ENCODE results near the gene AEBP2. TPM values are rescaled to one million over a fixed set of nuclear protein-coding genes. Genes with fewer than 3 reads are reported as not detected.
"Not testable (repeated sequence)": the region's sequence is repeated elsewhere in the genome, so short reads cannot be mapped to it uniquely, and the experiment has no call there.

AEBP2 gene
- total RNA-seq, 1 experiment from 2014 or later, result 31.6 TPM

- H4K20me1 ChIP-seq (ENCODE audit: insufficient read depth, low read depth, low read length); H3K27me3 ChIP-seq (ENCODE audit: low read length); H3K9me3 ChIP-seq (ENCODE audit: low read length); H2AFZ ChIP-seq (ENCODE audit: low read length); H3K9me2 ChIP-seq (replicated peaks; ENCODE audit: insufficient read depth, low read length); H3K4me2 ChIP-seq (ENCODE audit: low read depth, low read length, poor library complexity, severe bottlenecking); H3K4me3 ChIP-seq (ENCODE audit: low read length); H3K4me1 ChIP-seq (ENCODE audit: low read length); H3K36me3 ChIP-seq (ENCODE audit: insufficient read depth, low read length); DNase-seq; H3K9ac ChIP-seq (ENCODE audit: low read length); H3K79me2 ChIP-seq (ENCODE audit: low read length); H3K27ac ChIP-seq (ENCODE audit: low read length): not testable (repeated sequence)
Measured at GRCh38 chr12:19413582-19413981, 25.7 kb upstream of the AEBP2 start.

DNA sequence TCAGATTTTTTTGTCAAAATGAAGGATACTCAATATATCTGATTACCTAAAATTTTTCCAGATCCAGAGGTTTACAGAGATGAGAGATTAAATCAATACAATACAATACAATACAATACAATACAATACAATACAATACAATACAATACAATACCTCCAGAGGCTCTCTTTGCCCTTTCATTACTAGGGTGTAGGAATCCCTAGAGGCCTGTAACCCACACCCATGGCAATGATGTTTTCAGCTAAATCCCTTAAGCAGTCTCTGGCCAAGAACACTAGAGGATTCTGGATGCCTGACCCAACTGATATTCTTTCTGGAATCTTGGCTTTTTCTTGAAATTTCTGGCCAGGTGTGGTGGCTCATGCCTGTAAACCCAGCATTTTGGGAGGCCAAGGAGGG, 23.7 kb upstream of the AEBP2 start:
- Histone ChIP-seq H3K27ac (ENCODE audit: low read length) (no peak overlapping the region), H3K27me3 (ENCODE audit: low read length) (no peaks in the 10 kb centered on the region), H2AFZ (ENCODE audit: low read length) (no peak overlapping the region), H3K4me1 (ENCODE audit: low read length) (no peaks in the 10 kb centered on the region), H3K9ac (ENCODE audit: low read length) (no peak overlapping the region), H3K4me3 (ENCODE audit: low read length) (no peak overlapping the region), H3K9me2 (replicated peaks; ENCODE audit: insufficient read depth, low read length) (no peaks in the 10 kb centered on the region), H3K9me3 (ENCODE audit: low read length) (no peaks in the 10 kb centered on the region), H3K4me2 (ENCODE audit: low read depth, low read length, poor library complexity, severe bottlenecking) (no peak overlapping the region), H3K79me2 (ENCODE audit: low read length) (no peaks in the 10 kb centered on the region), H3K36me3 (ENCODE audit: insufficient read depth, low read length) (no peaks in the 10 kb centered on the region), H4K20me1 (ENCODE audit: insufficient read depth, low read depth, low read length) (no peaks in the 10 kb centered on the region)
- no peak for DNase-seq

- no peak for DNase-seq
- H3K27me3 ChIP-seq (ENCODE audit: low read length), result no peaks in the 10 kb centered on the region
- H3K27ac ChIP-seq (ENCODE audit: low read length), result no peak overlapping the region
- no peak overlapping the region for H3K4me2 ChIP-seq (ENCODE audit: low read depth, low read length, poor library complexity, severe bottlenecking)
- no peak overlapping the region for H2AFZ ChIP-seq (ENCODE audit: low read length)
- no peaks in the 10 kb centered on the region for H3K9me2 ChIP-seq (replicated peaks; ENCODE audit: insufficient read depth, low read length)
- H3K9ac ChIP-seq (ENCODE audit: low read length), result no peak overlapping the region
- no peak overlapping the region for H3K4me3 ChIP-seq (ENCODE audit: low read length)
- no peaks in the 10 kb centered on the region for H3K36me3 ChIP-seq (ENCODE audit: insufficient read depth, low read length)
- no peaks in the 10 kb centered on the region for H4K20me1 ChIP-seq (ENCODE audit: insufficient read depth, low read depth, low read length)
- H3K79me2 ChIP-seq (ENCODE audit: low read length), result no peaks in the 10 kb centered on the region
- no peaks in the 10 kb centered on the region for H3K9me3 ChIP-seq (ENCODE audit: low read length)
- no peaks in the 10 kb centered on the region for H3K4me1 ChIP-seq (ENCODE audit: low read length)
Measured at GRCh38 chr12:19419086-19419485, 20.2 kb upstream of the AEBP2 start.

- DNase-seq, result no peak
- no peak overlapping the region for H2AFZ ChIP-seq (ENCODE audit: low read length)
- H3K79me2 ChIP-seq (ENCODE audit: low read length), result no peaks in the 10 kb centered on the region
- no peaks in the 10 kb centered on the region for H4K20me1 ChIP-seq (ENCODE audit: insufficient read depth, low read depth, low read length)
- H3K4me3 ChIP-seq (ENCODE audit: low read length), result no peak overlapping the region
- no peaks in the 10 kb centered on the region for H3K36me3 ChIP-seq (ENCODE audit: insufficient read depth, low read length)
- no peak overlapping the region for H3K4me2 ChIP-seq (ENCODE audit: low read depth, low read length, poor library complexity, severe bottlenecking)
- no peaks in the 10 kb centered on the region for H3K9me3 ChIP-seq (ENCODE audit: low read length)
- no peaks in the 10 kb centered on the region for H3K9me2 ChIP-seq (replicated peaks; ENCODE audit: insufficient read depth, low read length)
- no peak overlapping the region for H3K9ac ChIP-seq (ENCODE audit: low read length)
- H3K4me1 ChIP-seq (ENCODE audit: low read length), result no peaks in the 10 kb centered on the region
- no peaks in the 10 kb centered on the region for H3K27me3 ChIP-seq (ENCODE audit: low read length)
- no peak overlapping the region for H3K27ac ChIP-seq (ENCODE audit: low read length)
Measured at GRCh38 chr12:19421503-19422282, 17.6 kb upstream of the AEBP2 start.

GRCh38 chr12:19423166-19423930, 15.9 kb upstream of the AEBP2 start:
- Histone ChIP-seq H3K27me3 (ENCODE audit: low read length) (no peaks in the 10 kb centered on the region), H3K4me3 (ENCODE audit: low read length) (no peak overlapping the region), H3K36me3 (ENCODE audit: insufficient read depth, low read length) (no peaks in the 10 kb centered on the region), H3K9me2 (replicated peaks; ENCODE audit: insufficient read depth, low read length) (no peaks in the 10 kb centered on the region), H3K79me2 (ENCODE audit: low read length) (no peaks in the 10 kb centered on the region), H4K20me1 (ENCODE audit: insufficient read depth, low read depth, low read length) (no peaks in the 10 kb centered on the region), H3K4me1 (ENCODE audit: low read length) (no peaks in the 10 kb centered on the region), H3K9ac (ENCODE audit: low read length) (no peak overlapping the region), H3K4me2 (ENCODE audit: low read depth, low read length, poor library complexity, severe bottlenecking) (no peak overlapping the region), H3K9me3 (ENCODE audit: low read length) (no peaks in the 10 kb centered on the region), H2AFZ (ENCODE audit: low read length) (no peak overlapping the region), H3K27ac (ENCODE audit: low read length) (no peak overlapping the region)
- no peak for DNase-seq

DNA sequence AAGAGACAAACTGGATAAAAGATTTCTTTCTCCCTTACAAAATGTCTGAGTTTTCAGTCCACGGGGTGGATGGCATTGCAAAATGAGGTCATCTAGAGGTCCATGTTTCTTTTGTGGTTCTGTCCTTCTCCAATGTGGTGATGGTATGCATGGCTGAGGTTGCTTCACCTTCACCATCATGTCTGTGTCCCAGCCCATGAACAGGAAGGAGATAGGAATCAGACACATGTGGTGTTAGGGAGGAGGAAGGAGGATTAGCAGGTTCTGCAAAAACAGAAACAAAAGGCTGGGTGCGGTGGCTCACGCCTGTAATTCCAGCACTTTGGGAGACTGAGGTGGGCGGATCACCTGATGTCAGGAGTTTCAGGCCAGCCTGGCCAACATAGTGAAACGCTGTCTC, 11.0 kb upstream of the AEBP2 start:
- no peak for DNase-seq
- H3K79me2 ChIP-seq (ENCODE audit: low read length), result no peaks in the 10 kb centered on the region
- H3K9me3 ChIP-seq (ENCODE audit: low read length), result no peaks in the 10 kb centered on the region
- H3K27ac ChIP-seq (ENCODE audit: low read length), result no peak overlapping the region
- no peak overlapping the region for H3K4me2 ChIP-seq (ENCODE audit: low read depth, low read length, poor library complexity, severe bottlenecking)
- H3K9ac ChIP-seq (ENCODE audit: low read length), result no peak overlapping the region
- H3K9me2 ChIP-seq (replicated peaks; ENCODE audit: insufficient read depth, low read length), result no peaks in the 10 kb centered on the region
- H3K4me3 ChIP-seq (ENCODE audit: low read length), result no peak overlapping the region
- H3K27me3 ChIP-seq (ENCODE audit: low read length), result no peaks in the 10 kb centered on the region
- no peaks in the 10 kb centered on the region for H4K20me1 ChIP-seq (ENCODE audit: insufficient read depth, low read depth, low read length)
- no peaks in the 10 kb centered on the region for H3K4me1 ChIP-seq (ENCODE audit: low read length)
- H3K36me3 ChIP-seq (ENCODE audit: insufficient read depth, low read length), result no peaks in the 10 kb centered on the region
- H2AFZ ChIP-seq (ENCODE audit: low read length), result no peak overlapping the region

GRCh38 chr12:19429491-19429890, 9.8 kb upstream of the AEBP2 start:
- not testable (repeated sequence) for H3K79me2 ChIP-seq (ENCODE audit: low read length); H2AFZ ChIP-seq (ENCODE audit: low read length); H3K27ac ChIP-seq (ENCODE audit: low read length); H3K27me3 ChIP-seq (ENCODE audit: low read length); DNase-seq; H3K4me2 ChIP-seq (ENCODE audit: low read depth, low read length, poor library complexity, severe bottlenecking); H3K9me2 ChIP-seq (replicated peaks; ENCODE audit: insufficient read depth, low read length); H3K36me3 ChIP-seq (ENCODE audit: insufficient read depth, low read length); H3K4me1 ChIP-seq (ENCODE audit: low read length); H3K9me3 ChIP-seq (ENCODE audit: low read length); H4K20me1 ChIP-seq (ENCODE audit: insufficient read depth, low read depth, low read length); H3K4me3 ChIP-seq (ENCODE audit: low read length); H3K9ac ChIP-seq (ENCODE audit: low read length)

- H3K27me3 ChIP-seq (ENCODE audit: low read length), result no peaks in the 10 kb centered on the region
- no peak for DNase-seq
- no peak overlapping the region for H3K4me3 ChIP-seq (ENCODE audit: low read length)
- H3K9ac ChIP-seq (ENCODE audit: low read length), result no peak overlapping the region
- no peak overlapping the region for H2AFZ ChIP-seq (ENCODE audit: low read length)
- H3K4me2 ChIP-seq (ENCODE audit: low read depth, low read length, poor library complexity, severe bottlenecking), result no peak overlapping the region
- H3K36me3 ChIP-seq (ENCODE audit: insufficient read depth, low read length), result no peaks in the 10 kb centered on the region
- no peaks in the 10 kb centered on the region for H4K20me1 ChIP-seq (ENCODE audit: insufficient read depth, low read depth, low read length)
- no peaks in the 10 kb centered on the region for H3K9me2 ChIP-seq (replicated peaks; ENCODE audit: insufficient read depth, low read length)
- H3K27ac ChIP-seq (ENCODE audit: low read length), result no peak overlapping the region
- H3K9me3 ChIP-seq (ENCODE audit: low read length), result no peaks in the 10 kb centered on the region
- no peaks in the 10 kb centered on the region for H3K79me2 ChIP-seq (ENCODE audit: low read length)
- peaks cover 4% of the 10 kb centered on the region for H3K4me1 ChIP-seq (ENCODE audit: low read length)
Measured at GRCh38 chr12:19430988-19431387, 8.3 kb upstream of the AEBP2 start.

Data from Karpas-422 (cell line).